Left lung (tissue), 10 donors: Measurements from ENCODE around the gene EXT2. TPM values are rescaled to one million over a fixed set of nuclear protein-coding genes. Genes with fewer than 3 reads are reported as not detected.

Experiments
- ATAC-seq: fragments of 200-7000 bp; cut with Tn5 transposase; one replicate; pipeline ENCODE4 v1.9.1; 2020; ENCODE audit warnings: moderate library complexity
- DNase-seq, 4 donors: peaks; one replicate each; pipeline ENCODE4 v3.0.0-alpha.2; 2013 to 2020
- H3K27ac ChIP-seq, 2 donors: fragments of 200-600 bp; sonication (generic) in 1 of 2; one replicate each; pipeline versions ENCODE4 v1.5.0 to v1.8.0; 2020 to 2021
- H3K27me3 ChIP-seq, 2 donors: fragments of 200-600 bp; sonication (generic) in 1 of 2; one replicate each; pipeline versions ENCODE4 v1.5.0 to v1.8.0; 2020 to 2021
- H3K36me3 ChIP-seq, 2 donors: fragments of 200-600 bp; sonication (generic) in 1 of 2; one replicate each; pipeline versions ENCODE4 v1.5.0 to v1.8.0; 2020 to 2021
- H3K4me1 ChIP-seq, 2 donors: fragments of 200-600 bp; one replicate each; pipeline ENCODE4 v1.8.0; 2021
- H3K4me3 ChIP-seq, 2 donors: fragments of 200-600 bp; sonication (generic) in 1 of 2; one replicate each; pipeline versions ENCODE4 v1.5.0 to v1.8.0; 2020 to 2021; ENCODE audit warnings: mild to moderate bottlenecking in 1 of 2
- H3K9me3 ChIP-seq, 2 donors: fragments of 200-600 bp; sonication (generic) in 1 of 2; one replicate each; pipeline versions ENCODE4 v1.5.0 to v1.8.0; 2020 to 2021
- intact Hi-C, 2 donors: fragments of 100-400 bp; cut with DNase I; formaldehyde crosslinking; loops; one replicate each; pipeline versions ENCODE4 v1.11.2 to v1.14.2; 2022
- polyA plus RNA-seq, 6 donors: library from polyadenylated mRNA; unstranded; fragments of 120-200 nt; gene quantifications; one replicate each; pipeline ENCODE4 v1.2.1, GENCODE V29; 2013; ENCODE audit not compliant: insufficient read length in 6 of 6
- total RNA-seq, 2 donors: library from RNA; stranded (reverse); fragmentation: NEBNext Ultra II Directional; extraction: Animal tissue kit (Norgen Biotek cat#: 25700); gene quantifications; one replicate each; pipeline ENCODE4 v1.2.1, GENCODE V29; 2021
- TF ChIP-seq, protein P1 (sequence below), 2 donors: fragments of 200-600 bp; sonication (generic) in 1 of 2; IDR thresholded peaks; one replicate each; pipeline versions ENCODE4 v1.5.0 to v1.8.0; 2021; ENCODE audit warnings: antibody characterized with exemption in 2 of 2
- donor health status: DM: no; HTN: yes; CAD: no.
- donor health status: DM: no; HTN: no; CAD: no.

EXT2 gene
- total and polyA plus RNA-seq, 8 donors, result 56.4 to 85.0 (median 76.8) TPM

DNA sequence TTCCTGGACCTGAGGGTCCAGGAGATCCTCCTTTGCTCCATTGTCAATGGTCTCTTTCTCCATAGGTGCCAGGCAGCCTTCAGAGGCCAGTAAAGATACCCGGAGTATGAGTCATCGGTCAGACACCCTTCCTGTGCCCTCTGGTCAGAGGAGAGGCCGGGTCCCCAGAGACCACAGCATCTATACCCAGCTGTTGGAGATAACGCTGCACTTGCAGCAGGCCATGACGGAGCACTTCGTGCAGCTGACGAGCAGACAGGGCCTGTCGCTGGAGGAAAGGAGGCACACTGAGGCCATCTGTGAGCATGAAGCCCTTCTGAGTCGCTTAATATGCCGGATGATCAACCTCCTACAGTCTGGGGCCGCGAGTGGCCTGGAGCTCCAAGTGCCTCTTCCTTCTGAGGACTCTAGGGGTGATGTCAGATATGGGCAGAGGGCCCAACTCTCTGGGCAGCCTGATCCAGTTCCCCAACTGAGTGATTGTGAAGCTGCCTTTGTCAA is 47.5 kb upstream of the EXT2 start, which contains the start of gene ACCSL:
ACCSL (plus strand) TSS at position 51 of the 501 bp plus-strand sequence; CDS start at position 107, 56 bp downstream.
- TF ChIP-seq, protein P1, sequence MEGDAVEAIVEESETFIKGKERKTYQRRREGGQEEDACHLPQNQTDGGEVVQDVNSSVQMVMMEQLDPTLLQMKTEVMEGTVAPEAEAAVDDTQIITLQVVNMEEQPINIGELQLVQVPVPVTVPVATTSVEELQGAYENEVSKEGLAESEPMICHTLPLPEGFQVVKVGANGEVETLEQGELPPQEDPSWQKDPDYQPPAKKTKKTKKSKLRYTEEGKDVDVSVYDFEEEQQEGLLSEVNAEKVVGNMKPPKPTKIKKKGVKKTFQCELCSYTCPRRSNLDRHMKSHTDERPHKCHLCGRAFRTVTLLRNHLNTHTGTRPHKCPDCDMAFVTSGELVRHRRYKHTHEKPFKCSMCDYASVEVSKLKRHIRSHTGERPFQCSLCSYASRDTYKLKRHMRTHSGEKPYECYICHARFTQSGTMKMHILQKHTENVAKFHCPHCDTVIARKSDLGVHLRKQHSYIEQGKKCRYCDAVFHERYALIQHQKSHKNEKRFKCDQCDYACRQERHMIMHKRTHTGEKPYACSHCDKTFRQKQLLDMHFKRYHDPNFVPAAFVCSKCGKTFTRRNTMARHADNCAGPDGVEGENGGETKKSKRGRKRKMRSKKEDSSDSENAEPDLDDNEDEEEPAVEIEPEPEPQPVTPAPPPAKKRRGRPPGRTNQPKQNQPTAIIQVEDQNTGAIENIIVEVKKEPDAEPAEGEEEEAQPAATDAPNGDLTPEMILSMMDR (IDR thresholded peaks at IDR 0.05), result no peak
- DNase-seq, result no peak
- intact Hi-C loops, result no loop called here

DNA sequence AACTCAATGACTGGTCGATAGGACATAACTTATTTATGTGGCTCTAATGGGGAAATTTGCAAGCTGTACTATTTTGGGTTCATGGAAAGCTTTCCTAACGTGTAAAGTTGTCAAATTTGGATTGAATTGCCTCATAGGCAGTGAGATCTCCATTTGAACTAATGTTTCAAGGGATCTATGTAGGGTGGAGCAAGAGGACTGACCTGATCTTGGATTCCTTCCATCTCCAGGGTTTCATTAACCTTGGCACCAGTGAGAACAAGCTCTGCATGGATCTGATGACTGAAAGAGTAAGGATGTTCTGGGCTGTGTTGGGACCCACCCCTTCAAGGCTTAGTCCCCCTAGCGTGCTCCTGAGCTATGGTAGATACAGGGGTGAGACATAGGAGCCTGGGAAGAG is 45.6 kb upstream of the EXT2 start:
- Histone ChIP-seq H3K4me1 (no peaks in the 10 kb centered on the region), H3K36me3 (no peaks in the 10 kb centered on the region), H3K9me3 (no peaks in the 10 kb centered on the region), H3K27me3 (no peaks in the 10 kb centered on the region), H3K27ac (no peak overlapping the region), H3K4me3 (no peak overlapping the region)
- TF ChIP-seq, protein P1 (IDR thresholded peaks at IDR 0.05), result no peak
- no peak for DNase-seq
- intact Hi-C loops, result no loop called here
- no peak for ATAC-seq

More for the DNA sequence above, 47.5 kb upstream of the EXT2 start, which contains the start of gene ACCSL:
- Histone ChIP-seq H3K36me3 (no peaks in the 10 kb centered on the region), H3K27ac (no peak within 1 kb of the TSS), H3K9me3 (no peaks in the 10 kb centered on the region), H3K27me3 (no peaks in the 10 kb centered on the region), H3K4me1 (no peaks in the 10 kb centered on the region), H3K4me3 (no peak within 1 kb of the TSS)
- no peak for ATAC-seq

DNA sequence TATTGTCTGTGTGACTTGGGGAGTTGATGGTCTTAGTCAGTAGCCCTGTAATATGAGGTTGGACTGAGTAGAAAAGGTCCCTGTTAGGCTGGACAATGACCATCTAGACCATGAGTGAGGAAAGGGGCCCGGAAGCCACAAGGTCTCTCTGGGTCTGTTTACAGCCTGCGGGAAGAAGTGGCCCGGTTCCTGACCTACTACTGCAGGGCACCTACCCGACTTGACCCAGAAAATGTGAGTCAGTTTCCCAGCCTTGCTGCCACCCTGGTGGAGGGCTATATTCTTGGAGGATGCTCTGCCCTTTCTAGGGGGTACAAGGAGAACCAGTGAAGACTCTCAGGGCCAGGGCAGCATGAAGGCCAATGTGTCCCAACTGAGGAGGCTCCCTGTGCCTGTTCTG is 44.3 kb upstream of the EXT2 start:
- TF ChIP-seq, protein P1 (IDR thresholded peaks at IDR 0.05), result no peak
- H3K4me3 ChIP-seq, result no peak overlapping the region
- ATAC-seq, result no peak
- no peaks in the 10 kb centered on the region for H3K27me3 ChIP-seq
- intact Hi-C loops, result no loop called here
- no peaks in the 10 kb centered on the region for H3K9me3 ChIP-seq
- H3K27ac ChIP-seq, result no peak overlapping the region
- H3K4me1 ChIP-seq, result no peaks in the 10 kb centered on the region
- no peaks in the 10 kb centered on the region for H3K36me3 ChIP-seq
- DNase-seq, result no peak

DNA sequence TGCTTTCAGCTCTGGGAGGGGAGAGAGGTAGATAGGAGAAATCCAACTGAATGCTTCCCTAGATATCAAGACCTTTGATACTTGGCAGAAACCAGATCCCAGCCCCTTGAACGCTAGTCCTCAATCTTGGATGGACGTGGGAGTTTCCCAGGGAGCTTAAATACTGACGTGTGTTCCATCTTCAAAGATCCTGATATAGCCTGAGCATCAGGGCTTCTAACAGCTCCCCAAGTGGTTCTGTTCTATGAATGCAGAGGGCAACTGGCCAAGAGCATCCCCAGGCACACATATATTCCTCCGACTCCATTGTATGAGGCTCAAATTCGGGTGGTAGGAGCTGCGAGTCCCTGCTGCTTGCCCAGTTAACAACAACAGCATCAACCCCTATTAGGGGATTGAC is 38.1 kb upstream of the EXT2 start:
- DNase-seq (no peak), ATAC-seq (no peak)
- Histone ChIP-seq H3K4me3 (no peak overlapping the region), H3K27me3 (no peaks in the 10 kb centered on the region), H3K4me1 (no peaks in the 10 kb centered on the region), H3K27ac (no peak overlapping the region), H3K36me3 (no peaks in the 10 kb centered on the region), H3K9me3 (no peaks in the 10 kb centered on the region)
- intact Hi-C loops, result no loop called here
- TF ChIP-seq, protein P1 (IDR thresholded peaks at IDR 0.05), result no peak

DNA sequence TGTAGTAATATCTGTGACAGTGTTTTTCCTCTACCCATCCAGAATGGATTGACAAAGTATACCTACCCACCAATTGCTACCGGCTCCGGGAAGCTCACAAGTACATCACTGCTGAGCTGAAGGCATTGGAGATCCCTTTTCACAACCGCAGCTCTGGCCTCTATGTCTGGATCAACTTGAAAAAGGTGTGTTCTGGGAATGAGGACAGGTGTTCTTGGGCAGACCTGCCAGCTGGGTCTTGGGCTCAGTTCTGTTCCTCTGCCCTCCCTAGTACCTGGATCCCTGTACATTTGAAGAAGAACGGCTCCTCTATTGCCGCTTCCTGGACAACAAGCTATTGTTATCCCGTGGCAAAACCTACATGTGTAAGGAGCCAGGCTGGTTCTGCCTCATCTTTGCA is 37.2 kb upstream of the EXT2 start:
- intact Hi-C loops, result no loop called here
- TF ChIP-seq, protein P1 (IDR thresholded peaks at IDR 0.05), result no peak
- Histone ChIP-seq H3K4me3 (no peak overlapping the region), H3K27me3 (no peaks in the 10 kb centered on the region), H3K27ac (no peak overlapping the region), H3K9me3 (no peaks in the 10 kb centered on the region), H3K4me1 (no peaks in the 10 kb centered on the region), H3K36me3 (no peaks in the 10 kb centered on the region)
- ATAC-seq (no peak), DNase-seq (no peak)
